Fibroblast of skin of left quadriceps (primary cell): ENCODE data around the gene MICAL2.

ENCODE experiments used
- DNase-seq, 2 experiments: peaks; one replicate each; pipeline ENCODE4 v3.0.0-alpha.2; 2013; ENCODE audit warnings: low read depth in 2 of 2

The MICAL2 gene

GRCh38 chr11:12188548-12189317, 78.3 kb downstream of the MICAL2 start:
- no peak for DNase-seq

- no peak for DNase-seq
Observed at GRCh38 chr11:12189543-12190235, 79.3 kb downstream of the MICAL2 start.

GRCh38 chr11:12190511-12190910, 80.1 kb downstream of the MICAL2 start:
- DNase-seq = no peak

- DNase-seq = no peak
Observed at GRCh38 chr11:12192794-12193514, 82.6 kb downstream of the MICAL2 start.

- DNase-seq = no peak
Observed at GRCh38 chr11:12193515-12194336, 83.3 kb downstream of the MICAL2 start.

GRCh38 chr11:12195768-12196167, 85.4 kb downstream of the MICAL2 start:
- DNase-seq = no peak

GRCh38 chr11:12196308-12196707, 85.9 kb downstream of the MICAL2 start:
- no peak for DNase-seq

- no peak for DNase-seq
Observed at GRCh38 chr11:12196872-12197271, 86.5 kb downstream of the MICAL2 start.

- no peak for DNase-seq
Observed at GRCh38 chr11:12198251-12199222, 88.1 kb downstream of the MICAL2 start.

- no peak for DNase-seq
Observed at GRCh38 chr11:12199231-12199948, 89.0 kb downstream of the MICAL2 start.

GRCh38 chr11:12200279-12200990, 90.0 kb downstream of the MICAL2 start:
- DNase-seq = peak; percentile 60 to 69

GRCh38 chr11:12200991-12201985, 90.9 kb downstream of the MICAL2 start:
- peak; percentile 74 to 77 for DNase-seq

GRCh38 chr11:12202661-12203310, 92.4 kb downstream of the MICAL2 start:
- no peak for DNase-seq

GRCh38 chr11:12204506-12204905, 94.1 kb downstream of the MICAL2 start:
- DNase-seq = no peak

GRCh38 chr11:12205330-12205729, 94.9 kb downstream of the MICAL2 start:
- DNase-seq = peak in 1 of 2 experiments; percentile 51

GRCh38 chr11:12206529-12206928, 96.1 kb downstream of the MICAL2 start:
- no peak for DNase-seq

- DNase-seq = peak; percentile 80
Observed at GRCh38 chr11:12207384-12208150, 97.2 kb downstream of the MICAL2 start.
